Keratinocyte (primary cell): ENCODE data around the gene NCKAP5. TPM values are rescaled to one million over a fixed set of nuclear protein-coding genes. Genes with fewer than 3 reads are reported as not detected.

Source experiments
- DNase-seq: peaks from one replicate; pipeline ENCODE4 v3.0.0-alpha.2; 2011; ENCODE audit warnings: low read depth, missing footprints, low spot score
- FAIRE-seq: peaks from 2 replicates; lab custom pipeline; 2011; peaks lifted over from hg19 to GRCh38; lab: Jason Lieb, UNC
- H2AFZ ChIP-seq: 2 replicates; pipeline ENCODE4 v1.6.0; 2012; ENCODE audit warnings: low read length, control low read depth, inconsistent platforms; ENCODE audit not compliant: control insufficient read depth
- H3K27ac ChIP-seq: 2 replicates; pipeline ENCODE4 v1.5.1; 2011; ENCODE audit warnings: low read length; ENCODE audit not compliant: control insufficient read depth, insufficient read depth
- H3K27me3 ChIP-seq: 3 replicates; pipeline ENCODE4 v1.6.0; 2011; ENCODE audit warnings: low read length; ENCODE audit not compliant: control insufficient read depth, insufficient read depth; ENCODE audit errors: extremely low read depth
- H3K36me3 ChIP-seq, 2 experiments: 2 replicates in 1 of 2; 3 replicates in 1 of 2; pipeline ENCODE4 v1.5.1; 2011; ENCODE audit warnings: low read length in 2 of 2, mild to moderate bottlenecking in 1 of 2; ENCODE audit not compliant: control insufficient read depth in 2 of 2, insufficient read depth in 2 of 2; ENCODE audit errors: extremely low read depth in 1 of 2
- H3K4me1 ChIP-seq: 3 replicates; pipeline ENCODE4 v1.5.1; 2011; ENCODE audit warnings: low read length; ENCODE audit not compliant: control insufficient read depth, insufficient read depth; ENCODE audit errors: extremely low read depth
- H3K4me2 ChIP-seq: 3 replicates; pipeline ENCODE4 v1.6.0; 2011; ENCODE audit warnings: low read depth, low read length; ENCODE audit not compliant: control insufficient read depth, insufficient read depth; ENCODE audit errors: extremely low read depth
- H3K4me3 ChIP-seq, 3 experiments: fragments of 200-600 bp in 1 of 3; sonication (generic) in 1 of 3; 2 replicates in 2 of 3; 3 replicates in 1 of 3; pipeline ENCODE4 v1.5.1; 2011 to 2016; ENCODE audit warnings: low read length in 3 of 3, mild to moderate bottlenecking in 3 of 3, control low read depth in 2 of 3, inconsistent platforms in 1 of 3, low read depth in 1 of 3, mixed read lengths in 1 of 3, mixed run types in 1 of 3, moderate library complexity in 1 of 3; ENCODE audit not compliant: control insufficient read depth in 2 of 3, insufficient read depth in 2 of 3; ENCODE audit errors: extremely low read depth in 1 of 3
- H3K79me2 ChIP-seq: 2 replicates; pipeline ENCODE4 v1.6.0; 2012; ENCODE audit warnings: low read length; ENCODE audit not compliant: control insufficient read depth, insufficient read depth
- H3K9ac ChIP-seq: 3 replicates; pipeline ENCODE4 v1.6.0; 2011; ENCODE audit warnings: low read length; ENCODE audit not compliant: control insufficient read depth, insufficient read depth; ENCODE audit errors: extremely low read depth
- H3K9me1 ChIP-seq: 3 replicates; pipeline ENCODE4 v1.6.0; 2011; ENCODE audit warnings: low read length; ENCODE audit not compliant: control insufficient read depth, insufficient read depth; ENCODE audit errors: extremely low read depth
- H3K9me3 ChIP-seq: 2 replicates; pipeline ENCODE4 v1.5.1; 2012; ENCODE audit warnings: low read depth, low read length; ENCODE audit not compliant: control insufficient read depth
- H4K20me1 ChIP-seq: 3 replicates; pipeline ENCODE4 v1.6.0; 2011; ENCODE audit warnings: low read length; ENCODE audit not compliant: control insufficient read depth, insufficient read depth; ENCODE audit errors: extremely low read depth
- EZH2 ChIP-seq: IDR thresholded peaks from one replicate; pipeline ENCODE4 v1.6.1; 2012; ENCODE audit warnings: inconsistent platforms, mild to moderate bottlenecking, low read length, moderate library complexity
- dilution Hi-C: fragments of 300-500 bp; cut with MboI; formaldehyde crosslinking; loops from one replicate; pipeline ENCODE4 v1.7.0; 2020; ENCODE audit warnings: low sequenced_read_pairs; ENCODE audit not compliant: extremely low pct_ligation_motif_present
- polyA plus RNA-seq, 5 experiments: library from polyadenylated mRNA; depleted of rRNA in 3 of 5; stranded (reverse) in 3 of 5; stranded (forward) in 1 of 5; unstranded in 1 of 5; fragments of >200 nt; gene quantifications; 1 replicate in 1 of 5; 2 replicates in 3 of 5; 3 replicates in 1 of 5; pipeline versions ENCODE4 v1.2.1 to v1.2.3, GENCODE V29; 2011 to 2012; ENCODE audit warnings: missing spikeins in 2 of 5, low read depth in 1 of 5, low replicate concordance in 1 of 5
- TF ChIP-seq, protein P1 (sequence below), 3 experiments: IDR thresholded peaks in 1 of 3; conservative IDR thresholded peaks in 1 of 3; optimal IDR thresholded peaks in 1 of 3; 2 replicates in 2 of 3; 3 replicates in 1 of 3; pipeline versions ENCODE3 to v1.5.1; 2011; ENCODE audit warnings: low read length in 3 of 3, mild to moderate bottlenecking in 3 of 3, moderate library complexity in 2 of 3, control low read depth in 1 of 3, inconsistent platforms in 1 of 3; ENCODE audit not compliant: insufficient read depth in 2 of 3; ENCODE audit errors: extremely low read depth in 1 of 3

The NCKAP5 gene
- polyA plus RNA-seq, 1 donor (not counting 4 experiments of a cell fraction or from before 2014, with no cell fraction given), result 3.6 TPM

DNA sequence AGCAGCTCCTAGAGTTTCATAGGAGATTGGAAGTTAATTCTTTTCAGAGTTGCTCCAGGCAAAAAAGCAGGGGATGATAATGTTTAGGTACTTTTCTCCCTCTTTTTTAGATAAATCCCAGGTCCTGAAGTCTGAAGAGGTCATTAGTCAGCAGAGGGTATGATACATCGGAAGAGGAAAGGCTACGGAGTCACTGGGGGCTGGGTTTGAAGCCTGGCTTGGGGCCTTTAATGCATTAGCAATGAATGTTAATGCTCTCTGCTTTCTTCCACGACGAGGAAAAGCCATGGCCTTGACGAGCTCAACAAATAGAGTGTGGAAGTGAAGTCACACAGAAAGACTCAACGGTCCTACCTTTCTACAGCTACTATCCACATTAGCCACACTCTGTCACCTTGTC lies 235.1 kb downstream of the NCKAP5 start:
- FAIRE-seq, result no peak
- no peaks in the 10 kb centered on the region for H4K20me1 ChIP-seq
- no peaks in the 10 kb centered on the region for H3K4me1 ChIP-seq
- dilution Hi-C loops, result no loop called here
- no peak overlapping the region for H3K9ac ChIP-seq
- no peaks in the 10 kb centered on the region for H3K79me2 ChIP-seq
- no peak for DNase-seq
- TF ChIP-seq EZH2, result no peak
- TF ChIP-seq, protein P1, sequence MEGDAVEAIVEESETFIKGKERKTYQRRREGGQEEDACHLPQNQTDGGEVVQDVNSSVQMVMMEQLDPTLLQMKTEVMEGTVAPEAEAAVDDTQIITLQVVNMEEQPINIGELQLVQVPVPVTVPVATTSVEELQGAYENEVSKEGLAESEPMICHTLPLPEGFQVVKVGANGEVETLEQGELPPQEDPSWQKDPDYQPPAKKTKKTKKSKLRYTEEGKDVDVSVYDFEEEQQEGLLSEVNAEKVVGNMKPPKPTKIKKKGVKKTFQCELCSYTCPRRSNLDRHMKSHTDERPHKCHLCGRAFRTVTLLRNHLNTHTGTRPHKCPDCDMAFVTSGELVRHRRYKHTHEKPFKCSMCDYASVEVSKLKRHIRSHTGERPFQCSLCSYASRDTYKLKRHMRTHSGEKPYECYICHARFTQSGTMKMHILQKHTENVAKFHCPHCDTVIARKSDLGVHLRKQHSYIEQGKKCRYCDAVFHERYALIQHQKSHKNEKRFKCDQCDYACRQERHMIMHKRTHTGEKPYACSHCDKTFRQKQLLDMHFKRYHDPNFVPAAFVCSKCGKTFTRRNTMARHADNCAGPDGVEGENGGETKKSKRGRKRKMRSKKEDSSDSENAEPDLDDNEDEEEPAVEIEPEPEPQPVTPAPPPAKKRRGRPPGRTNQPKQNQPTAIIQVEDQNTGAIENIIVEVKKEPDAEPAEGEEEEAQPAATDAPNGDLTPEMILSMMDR (optimal IDR thresholded peaks at IDR 0.05 in 1 of 3, IDR thresholded peaks at IDR 0.05 in 1 of 3, conservative IDR thresholded peaks at IDR 0.05 in 1 of 3; ENCODE audit: extremely low read depth in 1 of 3, insufficient read depth in 2 of 3, low read length in 3 of 3), result no peak
- no peaks in the 10 kb centered on the region for H3K36me3 ChIP-seq
- H3K4me2 ChIP-seq, result no peak overlapping the region
- no peak overlapping the region for H3K4me3 ChIP-seq
- H3K27ac ChIP-seq, result no peak overlapping the region
- no peaks in the 10 kb centered on the region for H3K9me1 ChIP-seq
- H3K27me3 ChIP-seq, result no peaks in the 10 kb centered on the region
- no peaks in the 10 kb centered on the region for H3K9me3 ChIP-seq
- H2AFZ ChIP-seq, result no peak overlapping the region

DNA sequence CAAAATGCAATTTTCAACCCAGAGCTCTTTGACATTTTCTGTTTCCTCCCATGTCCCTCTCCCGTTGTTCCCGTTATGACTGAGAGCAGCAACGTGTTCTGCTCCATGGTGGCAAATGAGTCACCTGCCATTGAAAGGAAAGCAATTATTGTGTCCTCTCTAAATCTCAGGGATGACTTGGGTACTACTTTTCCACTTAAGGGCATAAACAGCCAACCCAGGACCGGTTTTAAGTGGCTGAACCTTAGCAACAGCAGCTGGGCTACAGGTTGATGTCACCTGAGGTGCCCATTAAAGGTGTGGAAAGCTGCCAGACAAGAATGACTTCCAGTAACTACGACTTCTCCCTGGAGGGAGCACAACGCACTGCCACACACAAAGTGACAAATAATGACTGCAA lies 236.8 kb downstream of the NCKAP5 start:
- dilution Hi-C loops, result no loop called here
- no peak overlapping the region for H3K4me3 ChIP-seq
- H3K36me3 ChIP-seq, result no peaks in the 10 kb centered on the region
- TF ChIP-seq, protein P1 (optimal IDR thresholded peaks at IDR 0.05 in 1 of 3, IDR thresholded peaks at IDR 0.05 in 1 of 3, conservative IDR thresholded peaks at IDR 0.05 in 1 of 3; ENCODE audit: extremely low read depth in 1 of 3, insufficient read depth in 2 of 3, low read length in 3 of 3), result no peak
- TF ChIP-seq EZH2, result no peak
- H3K9ac ChIP-seq, result no peak overlapping the region
- DNase-seq (no peak), FAIRE-seq (no peak)
- no peak overlapping the region for H2AFZ ChIP-seq
- H3K9me1 ChIP-seq, result no peaks in the 10 kb centered on the region
- H3K4me2 ChIP-seq, result no peak overlapping the region
- H3K4me1 ChIP-seq, result no peaks in the 10 kb centered on the region
- no peaks in the 10 kb centered on the region for H3K27me3 ChIP-seq
- no peak overlapping the region for H3K27ac ChIP-seq
- no peaks in the 10 kb centered on the region for H3K79me2 ChIP-seq
- no peaks in the 10 kb centered on the region for H4K20me1 ChIP-seq
- no peaks in the 10 kb centered on the region for H3K9me3 ChIP-seq
